K562 (cell line): ENCODE results near the gene EIF1. TPM values are rescaled to one million over a fixed set of nuclear protein-coding genes. Genes with fewer than 3 reads are reported as not detected.

Experiments
- ATF2 ChIP-seq: sonication (generic); formaldehyde crosslinking; IDR thresholded peaks from 2 replicates; pipeline ENCODE4 v1.8.1; 2022; ENCODE audit warnings: missing genetic modification reagents
- CHD1 ChIP-seq: fragments of 200-600 bp; sonication (generic); IDR thresholded peaks from one replicate; pipeline ENCODE4 v1.6.1; 2012; ENCODE audit warnings: mild to moderate bottlenecking, moderate library complexity, low read length, inconsistent platforms
- CREB1 ChIP-seq, 2 experiments: sonication (generic) in 1 of 2; formaldehyde crosslinking in 1 of 2; IDR thresholded peaks; 2 replicates each; pipeline versions ENCODE4 v1.6.1 to v1.8.0; 2012 to 2022; ENCODE audit warnings: inconsistent platforms in 1 of 2, mild to moderate bottlenecking in 1 of 2, missing genetic modification reagents in 1 of 2, moderate library complexity in 1 of 2
- CREB3L1 ChIP-seq: fragments of 450-650 bp; IDR thresholded peaks from 2 replicates; pipeline ENCODE4 v1.6.1; 2014; ENCODE audit warnings: low read depth, mild to moderate bottlenecking, moderate library complexity, borderline replicate concordance
- HES1 ChIP-seq: fragments of 450-650 bp; IDR thresholded peaks from 2 replicates; pipeline ENCODE4 v1.6.1; 2016; ENCODE audit warnings: low read depth, mild to moderate bottlenecking, moderate library complexity
- ILF3 ChIP-seq: fragments of 450-650 bp; IDR thresholded peaks from 2 replicates; pipeline ENCODE4 v1.6.1; 2018; ENCODE audit warnings: antibody characterized with exemption, mild to moderate bottlenecking, moderate library complexity, borderline replicate concordance
- KAT7 ChIP-seq: sonication (generic); formaldehyde crosslinking; IDR thresholded peaks from 2 replicates; pipeline ENCODE4 v1.8.0; 2022; ENCODE audit warnings: missing genetic modification reagents, mild to moderate bottlenecking, borderline replicate concordance
- NCOA1 ChIP-seq: fragments of 450-650 bp; IDR thresholded peaks from 2 replicates; pipeline ENCODE4 v1.6.1; 2016; ENCODE audit warnings: low read depth
- NFIX ChIP-seq: fragments of 250-450 bp; sonication (Bioruptor Pico); IDR thresholded peaks from 2 replicates; pipeline ENCODE4 v1.4.0; 2020; ENCODE audit warnings: low read depth, mild to moderate bottlenecking, moderate library complexity
- RBM15 ChIP-seq: fragments of 200-400 bp; formaldehyde crosslinking; IDR thresholded peaks from 2 replicates; pipeline ENCODE4 v1.6.1; 2018; ENCODE audit warnings: mild to moderate bottlenecking, low read length, moderate library complexity; ENCODE audit not compliant: insufficient read depth
- SIN3A ChIP-seq, 2 experiments: fragments of 150-350 bp in 1 of 2; IDR thresholded peaks; 2 replicates each; pipeline ENCODE4 v1.6.1; 2011 to 2016; ENCODE audit warnings: borderline replicate concordance in 2 of 2, low read depth in 2 of 2, low read length in 2 of 2, mild to moderate bottlenecking in 2 of 2, moderate library complexity in 2 of 2; ENCODE audit not compliant: control insufficient read depth in 1 of 2
- SMAD3 ChIP-seq: fragments of 450-650 bp; formaldehyde crosslinking; conservative IDR thresholded peaks from 2 replicates; pipeline ENCODE4 v1.4.0; 2020; ENCODE audit warnings: mild to moderate bottlenecking
- STAT5B ChIP-seq: fragments of 250-450 bp; sonication (Bioruptor Pico); IDR thresholded peaks from 2 replicates; pipeline ENCODE4 v1.8.0; 2021; ENCODE audit warnings: mild to moderate bottlenecking, inconsistent platforms
- ZKSCAN8 ChIP-seq: fragments of 200-800 bp; sonication (Bioruptor generic); IDR thresholded peaks from 2 replicates; pipeline ENCODE4 v1.6.1; 2016; ENCODE audit warnings: missing genetic modification characterization, missing compliant biosample characterization
- ZNF184 ChIP-seq: sonication (generic); formaldehyde crosslinking; IDR thresholded peaks from 2 replicates; pipeline ENCODE4 v1.5.0; 2020; ENCODE audit warnings: missing genetic modification reagents
- ZNF24 ChIP-seq: fragments of 450-650 bp; IDR thresholded peaks from 2 replicates; pipeline ENCODE4 v1.6.1; 2016
- ZNF766 ChIP-seq: fragments of 200-800 bp; sonication (Bioruptor generic); conservative IDR thresholded peaks from 2 replicates; pipeline ENCODE4 v1.6.1; 2016; ENCODE audit warnings: missing genetic modification characterization, missing compliant biosample characterization
- polyA plus RNA-seq, 8 experiments: library from polyadenylated mRNA; depleted of rRNA in 4 of 8; stranded (reverse) in 5 of 8; unstranded in 3 of 8; fragments of >200 nt; fragmentation: Nextera tagmentation in 2 of 8; fragmentation: Illumina TruSeq in 1 of 8; extraction: Ambion mirVana in 2 of 8; extraction: Trizol in 1 of 8; gene quantifications; 2 replicates each; pipeline versions ENCODE4 v1.2.1 to v1.2.3, GENCODE V29; 2011 to 2014; ENCODE audit warnings: inconsistent platforms in 1 of 8, missing spikeins in 1 of 8
- total RNA-seq, 7 experiments: library from RNA; depleted of rRNA in 6 of 7; stranded (reverse); fragments of >200 nt in 6 of 7; fragmentation: Illumina TruSeq in 2 of 7; extraction: Trizol in 2 of 7; gene quantifications; 2 replicates each; pipeline versions ENCODE4 v1.2.1 to v1.2.3, GENCODE V29; 2011 to 2021; ENCODE audit warnings: low replicate concordance in 1 of 7
- TF ChIP-seq, protein P1 (sequence below), 2 experiments: fragments of 450-650 bp in 1 of 2; IDR thresholded peaks; 2 replicates each; pipeline ENCODE4 v1.6.1; 2011 to 2017; ENCODE audit warnings: low read depth in 2 of 2, antibody characterized with exemption in 1 of 2, borderline replicate concordance in 1 of 2, low read length in 1 of 2, mild to moderate bottlenecking in 1 of 2, mixed read lengths in 1 of 2; ENCODE audit not compliant: control insufficient read depth in 1 of 2
- TF ChIP-seq, protein P2 (sequence below): fragments of 450-650 bp; formaldehyde crosslinking; IDR thresholded peaks from 2 replicates; pipeline ENCODE4 v1.4.0; 2020; ENCODE audit warnings: mild to moderate bottlenecking, moderate library complexity

Gene EIF1
- total and polyA plus RNA-seq, 9 of the 15 experiments (the other 6 are each of a cell fraction or from before 2014, with no cell fraction given): 67.0 to 1,204 (median 320) TPM

GRCh38 chr17:41678411-41678906 is 10.2 kb upstream of the EIF1 start (continued):
- TF ChIP-seq STAT5B (CRISPR knock-in tag) (no peak), RBM15 (no peak), ZNF184 (CRISPR knock-in tag) (no peak), ILF3 (peak; percentile 100), NFIX (no peak), CREB1 (IDR thresholded peaks at IDR 0.05) (peak; percentile 65; the same call in 1 of the 2 replicates), CREB1 (CRISPR knock-in tag; IDR thresholded peaks at IDR 0.05) (peak; percentile 21; the same call in 1 of the 2 replicates), SMAD3 (CRISPR knock-in tag) (peak; percentile 97), CHD1 (no peak), ATF2 (CRISPR knock-in tag) (no peak), NCOA1 (no peak), ZNF24 (0 out of 2 replicates have a peak, but pooled peaks have one; percentile 35), KAT7 (CRISPR knock-in tag) (no peak; the same call in 1 of the 2 replicates), ZKSCAN8 (CRISPR knock-in tag) (peak; percentile 59; the same call in 1 of the 2 replicates), CREB3L1 (0 out of 2 replicates have a peak, but pooled peaks have one; percentile 38), ZNF766 (no peak), HES1 (no peak), SIN3A (IDR thresholded peaks at IDR 0.05; ENCODE audit: borderline replicate concordance in 2 of 2, control insufficient read depth in 1 of 2, low read depth in 2 of 2, low read length in 2 of 2) (peak in 1 of 2 experiments; percentile 94; a peak in 2 of 4 replicates)
- TF ChIP-seq, protein P1, sequence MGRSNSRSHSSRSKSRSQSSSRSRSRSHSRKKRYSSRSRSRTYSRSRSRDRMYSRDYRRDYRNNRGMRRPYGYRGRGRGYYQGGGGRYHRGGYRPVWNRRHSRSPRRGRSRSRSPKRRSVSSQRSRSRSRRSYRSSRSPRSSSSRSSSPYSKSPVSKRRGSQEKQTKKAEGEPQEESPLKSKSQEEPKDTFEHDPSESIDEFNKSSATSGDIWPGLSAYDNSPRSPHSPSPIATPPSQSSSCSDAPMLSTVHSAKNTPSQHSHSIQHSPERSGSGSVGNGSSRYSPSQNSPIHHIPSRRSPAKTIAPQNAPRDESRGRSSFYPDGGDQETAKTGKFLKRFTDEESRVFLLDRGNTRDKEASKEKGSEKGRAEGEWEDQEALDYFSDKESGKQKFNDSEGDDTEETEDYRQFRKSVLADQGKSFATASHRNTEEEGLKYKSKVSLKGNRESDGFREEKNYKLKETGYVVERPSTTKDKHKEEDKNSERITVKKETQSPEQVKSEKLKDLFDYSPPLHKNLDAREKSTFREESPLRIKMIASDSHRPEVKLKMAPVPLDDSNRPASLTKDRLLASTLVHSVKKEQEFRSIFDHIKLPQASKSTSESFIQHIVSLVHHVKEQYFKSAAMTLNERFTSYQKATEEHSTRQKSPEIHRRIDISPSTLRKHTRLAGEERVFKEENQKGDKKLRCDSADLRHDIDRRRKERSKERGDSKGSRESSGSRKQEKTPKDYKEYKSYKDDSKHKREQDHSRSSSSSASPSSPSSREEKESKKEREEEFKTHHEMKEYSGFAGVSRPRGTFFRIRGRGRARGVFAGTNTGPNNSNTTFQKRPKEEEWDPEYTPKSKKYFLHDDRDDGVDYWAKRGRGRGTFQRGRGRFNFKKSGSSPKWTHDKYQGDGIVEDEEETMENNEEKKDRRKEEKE (IDR thresholded peaks at IDR 0.05; ENCODE audit: borderline replicate concordance in 1 of 2, control insufficient read depth in 1 of 2, low read depth in 2 of 2, low read length in 1 of 2): peak in 1 of 2 experiments; percentile 99; a peak in 2 of 4 replicates
- TF ChIP-seq, protein P2, sequence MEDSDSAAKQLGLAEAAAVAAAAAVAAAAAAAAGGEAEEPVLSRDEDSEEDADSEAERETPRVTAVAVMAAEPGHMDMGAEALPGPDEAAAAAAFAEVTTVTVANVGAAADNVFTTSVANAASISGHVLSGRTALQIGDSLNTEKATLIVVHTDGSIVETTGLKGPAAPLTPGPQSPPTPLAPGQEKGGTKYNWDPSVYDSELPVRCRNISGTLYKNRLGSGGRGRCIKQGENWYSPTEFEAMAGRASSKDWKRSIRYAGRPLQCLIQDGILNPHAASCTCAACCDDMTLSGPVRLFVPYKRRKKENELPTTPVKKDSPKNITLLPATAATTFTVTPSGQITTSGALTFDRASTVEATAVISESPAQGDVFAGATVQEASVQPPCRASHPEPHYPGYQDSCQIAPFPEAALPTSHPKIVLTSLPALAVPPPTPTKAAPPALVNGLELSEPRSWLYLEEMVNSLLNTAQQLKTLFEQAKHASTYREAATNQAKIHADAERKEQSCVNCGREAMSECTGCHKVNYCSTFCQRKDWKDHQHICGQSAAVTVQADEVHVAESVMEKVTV: peak; percentile 92
